Activated CD4-positive, alpha-beta memory T cell treated with anti-CD3 and anti-CD28 coated beads, Interleukin-2, amount 10 ng/mL, durations not matched to agents 7 days and 5 days (primary cell): ENCODE results near the gene PRKCA. TPM values are rescaled to one million over a fixed set of nuclear protein-coding genes. Genes with fewer than 3 reads are reported as not detected.

ENCODE experiments used
- CTCF ChIA-PET: fragments of 350-600 bp; sonication (Branson Sonifier 250); formaldehyde crosslinking; loops from one replicate; lab custom pipeline; 2021; ENCODE audit warnings: antibody characterized with exemption, inconsistent platforms; lab: Charles Lee
- POLR2A ChIA-PET: fragments of 350-600 bp; sonication (Branson Sonifier 250); formaldehyde crosslinking; loops from one replicate; lab custom pipeline; 2021; ENCODE audit warnings: antibody characterized with exemption; lab: Charles Lee
- DNase-seq: peaks from one replicate; pipeline ENCODE4 v3.0.0-alpha.2; 2020
- H3K27ac Mint-ChIP-seq: one replicate; pipeline ENCODE4 v1.8.0; 2021; ENCODE audit warnings: mild to moderate bottlenecking, mixed read lengths
- H3K27me3 Mint-ChIP-seq: one replicate; pipeline ENCODE4 v1.8.0; 2021; ENCODE audit warnings: mixed read lengths
- H3K36me3 Mint-ChIP-seq: one replicate; pipeline ENCODE4 v1.8.0; 2021; ENCODE audit warnings: low read depth, mixed read lengths
- H3K4me1 Mint-ChIP-seq: one replicate; pipeline ENCODE4 v1.8.0; 2021; ENCODE audit warnings: mixed read lengths
- H3K4me3 Mint-ChIP-seq: one replicate; pipeline ENCODE4 v1.8.0; 2021; ENCODE audit warnings: mild to moderate bottlenecking, mixed read lengths
- H3K9me3 Mint-ChIP-seq: one replicate; pipeline ENCODE4 v1.8.0; 2021; ENCODE audit warnings: mixed read lengths
- total RNA-seq, 2 experiments: library from RNA; stranded (reverse); gene quantifications; one replicate each; pipeline ENCODE4 v1.2.3, GENCODE V29; 2021

Gene PRKCA
- total RNA-seq, 2 experiments from 2014 or later, result 57.6 to 61.3 TPM

DNA sequence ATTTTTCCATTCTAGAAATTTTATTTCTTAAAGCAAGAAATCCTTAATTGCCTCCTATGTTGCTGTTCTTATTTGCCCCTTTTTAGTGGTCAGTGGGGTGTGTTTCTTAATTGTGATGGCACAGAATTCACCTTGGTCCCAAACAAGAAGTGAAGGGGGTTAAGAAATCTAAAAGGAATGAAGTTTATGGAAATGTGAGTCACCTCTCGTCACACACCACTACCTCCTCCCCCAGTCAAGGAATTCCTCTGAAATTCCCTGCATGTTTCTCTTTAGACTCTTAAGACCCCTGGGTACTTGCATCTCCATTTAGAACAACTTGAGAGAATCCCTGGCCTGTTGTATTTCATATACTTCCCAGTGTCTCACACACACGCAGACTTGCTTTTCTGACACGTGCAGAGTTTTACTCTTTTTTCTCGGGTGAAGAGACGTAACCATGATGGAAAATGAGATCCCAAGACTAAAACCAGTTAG, 247.4 kb downstream of the PRKCA start:
- Mint-ChIP-seq H3K36me3 (peaks cover 48% of the 10 kb centered on the region), H3K27me3 (no peaks in the 10 kb centered on the region), H3K27ac (peak overlapping the region; percentile 51), H3K4me1 (peaks cover 58% of the 10 kb centered on the region), H3K9me3 (peaks cover 3% of the 10 kb centered on the region), H3K4me3 (no peak overlapping the region)
- ChIA-PET CTCF (interaction anchor here (2.6 kb wide), 1 partner anchor 17 kb away, joined by 9 read pairs; no protein-coding TSS in a partner anchor), POLR2A (interaction anchor here (0.9 kb wide), 1 partner anchor 11 kb away, joined by 3 read pairs; no protein-coding TSS in a partner anchor)
- DNase-seq, result no peak

DNA sequence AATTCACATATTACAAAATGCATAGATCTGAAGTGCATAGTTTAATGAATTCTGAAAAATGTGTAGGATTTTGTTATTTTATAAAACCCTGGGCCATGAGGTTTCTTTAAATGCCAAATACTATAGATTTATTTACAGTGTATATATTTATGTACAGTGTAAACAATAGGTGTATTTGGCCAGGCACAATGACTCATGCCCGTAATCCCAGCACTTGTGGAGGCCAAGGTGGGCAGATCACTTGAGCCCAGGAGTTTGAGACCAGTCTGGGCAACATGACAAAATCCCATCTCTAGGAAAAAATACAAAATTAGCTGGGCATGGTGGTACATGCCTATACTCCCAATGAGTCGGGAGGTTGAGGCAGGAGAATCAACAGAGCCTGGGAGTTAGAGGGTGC, 249.4 kb downstream of the PRKCA start:
- no peak for DNase-seq
- H3K27ac Mint-ChIP-seq, result no peak overlapping the region
- H3K9me3 Mint-ChIP-seq, result no peaks in the 10 kb centered on the region
- peaks cover 37% of the 10 kb centered on the region for H3K36me3 Mint-ChIP-seq
- ChIA-PET POLR2A (no interaction called here), CTCF (no interaction called here)
- H3K27me3 Mint-ChIP-seq, result no peaks in the 10 kb centered on the region
- H3K4me3 Mint-ChIP-seq, result no peak overlapping the region
- peaks cover 43% of the 10 kb centered on the region for H3K4me1 Mint-ChIP-seq

GRCh38 chr17:66552371-66552770, 250.0 kb downstream of the PRKCA start:
- ChIA-PET POLR2A (no interaction called here), CTCF (no interaction called here)
- H3K27me3 Mint-ChIP-seq, result no peaks in the 10 kb centered on the region

GRCh38 chr17:66555605-66556004, 253.2 kb downstream of the PRKCA start:
- Mint-ChIP-seq H3K4me1 (peaks cover 6% of the 10 kb centered on the region), H3K9me3 (no peaks in the 10 kb centered on the region), H3K27me3 (no peaks in the 10 kb centered on the region), H3K4me3 (no peak overlapping the region), H3K27ac (no peak overlapping the region), H3K36me3 (peaks cover 22% of the 10 kb centered on the region)
- DNase-seq, result no peak
- CTCF ChIA-PET, result interaction anchor here (1.0 kb wide), 1 partner anchor 11 kb away, joined by 5 read pairs; no protein-coding TSS in a partner anchor
- POLR2A ChIA-PET, result no interaction called here

More at GRCh38 chr17:66552371-66552770, 250.0 kb downstream of the PRKCA start:
- Mint-ChIP-seq H3K4me1 (peaks cover 38% of the 10 kb centered on the region), H3K9me3 (no peaks in the 10 kb centered on the region), H3K27ac (no peak overlapping the region), H3K4me3 (no peak overlapping the region), H3K36me3 (peaks cover 35% of the 10 kb centered on the region)
- DNase-seq, result no peak

DNA sequence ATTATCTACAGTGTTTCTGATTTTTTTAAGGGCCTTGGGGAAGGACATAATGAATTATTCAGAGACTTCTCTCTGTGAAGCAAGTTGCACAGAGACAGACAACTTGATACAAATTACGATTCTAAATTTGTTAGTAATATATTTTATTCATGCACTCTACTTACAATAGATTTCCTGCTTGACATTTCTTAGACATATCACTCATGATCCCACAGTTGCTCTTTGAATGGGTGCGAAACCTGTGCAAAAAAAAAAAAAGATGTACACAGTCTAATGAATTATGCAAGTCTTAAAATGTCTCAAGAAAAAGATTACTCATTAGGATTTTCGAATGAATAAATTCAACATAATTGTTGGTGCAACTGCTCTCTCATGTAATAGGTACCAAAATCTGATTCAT, 254.8 kb downstream of the PRKCA start:
- Mint-ChIP-seq H3K27ac (no peak overlapping the region), H3K9me3 (no peaks in the 10 kb centered on the region), H3K4me3 (no peak overlapping the region), H3K27me3 (no peaks in the 10 kb centered on the region), H3K4me1 (peaks cover 1% of the 10 kb centered on the region), H3K36me3 (peaks cover 27% of the 10 kb centered on the region)
- no peak for DNase-seq
- CTCF ChIA-PET, result interaction anchor here (1.2 to 1.4 kb wide), 2 partner anchors 10 to 11 kb away, joined by 3 to 5 read pairs; no protein-coding TSS in a partner anchor
- POLR2A ChIA-PET, result no interaction called here

GRCh38 chr17:66557886-66558285, 255.5 kb downstream of the PRKCA start:
- H3K27me3 Mint-ChIP-seq, result no peaks in the 10 kb centered on the region
- no peaks in the 10 kb centered on the region for H3K9me3 Mint-ChIP-seq
- ChIA-PET CTCF (interaction anchor here (1.2 to 1.4 kb wide), 2 partner anchors 9 to 11 kb away, joined by 3 to 5 read pairs; no protein-coding TSS in a partner anchor), POLR2A (no interaction called here)
- H3K4me3 Mint-ChIP-seq, result no peak overlapping the region
- H3K4me1 Mint-ChIP-seq, result peaks cover 1% of the 10 kb centered on the region
- H3K36me3 Mint-ChIP-seq, result peaks cover 25% of the 10 kb centered on the region
- no peak for DNase-seq
- H3K27ac Mint-ChIP-seq, result no peak overlapping the region

DNA sequence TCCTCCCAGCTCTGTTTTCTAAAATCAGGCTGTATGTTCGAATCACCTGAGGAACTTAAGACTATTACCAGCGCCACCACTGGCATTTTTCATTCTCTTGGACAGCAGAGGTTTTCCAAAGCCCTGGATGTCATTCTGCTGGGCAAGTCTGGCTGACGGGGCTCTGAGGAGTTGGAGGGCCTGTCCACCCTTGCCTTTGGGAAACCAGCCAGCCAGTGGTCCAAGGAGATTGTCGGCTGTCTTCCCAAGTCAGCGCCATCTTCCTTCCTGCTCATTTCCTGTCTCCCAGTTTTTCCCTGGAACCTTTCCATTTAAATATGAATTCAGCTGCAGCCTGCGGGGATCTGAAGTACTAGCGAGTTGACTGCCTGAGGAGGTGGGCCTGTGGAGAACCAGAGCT, 258.3 kb downstream of the PRKCA start:
- CTCF ChIA-PET, result no interaction called here
- Mint-ChIP-seq H3K9me3 (no peaks in the 10 kb centered on the region), H3K27me3 (no peaks in the 10 kb centered on the region), H3K27ac (no peak overlapping the region), H3K4me3 (no peak overlapping the region), H3K4me1 (peaks cover 7% of the 10 kb centered on the region), H3K36me3 (peaks cover 15% of the 10 kb centered on the region)
- no peak for DNase-seq
- POLR2A ChIA-PET, result interaction anchor here (0.6 kb wide), 1 partner anchor 288 kb away, joined by 3 read pairs; no protein-coding TSS in a partner anchor

GRCh38 chr17:66562119-66562518, 259.7 kb downstream of the PRKCA start:
- Mint-ChIP-seq H3K9me3 (no peaks in the 10 kb centered on the region), H3K4me1 (peaks cover 13% of the 10 kb centered on the region), H3K36me3 (peaks cover 15% of the 10 kb centered on the region), H3K27ac (no peak overlapping the region), H3K27me3 (no peaks in the 10 kb centered on the region), H3K4me3 (no peak overlapping the region)
- DNase-seq, result no peak
- POLR2A ChIA-PET, result no interaction called here
- CTCF ChIA-PET, result interaction anchor here (0.6 kb wide), 1 partner anchor 8 kb away, joined by 3 read pairs; no protein-coding TSS in a partner anchor

- Mint-ChIP-seq H3K4me1 (peaks cover 20% of the 10 kb centered on the region), H3K4me3 (no peak overlapping the region), H3K27me3 (no peaks in the 10 kb centered on the region), H3K9me3 (no peaks in the 10 kb centered on the region), H3K27ac (no peak overlapping the region), H3K36me3 (peaks cover 27% of the 10 kb centered on the region)
- no peak for DNase-seq
- ChIA-PET CTCF (interaction anchor here (1.3 kb wide), 1 partner anchor 56 kb away, joined by 3 read pairs; no protein-coding TSS in a partner anchor), POLR2A (no interaction called here)
Observed at GRCh38 chr17:66564992-66565465, 262.6 kb downstream of the PRKCA start.

DNA sequence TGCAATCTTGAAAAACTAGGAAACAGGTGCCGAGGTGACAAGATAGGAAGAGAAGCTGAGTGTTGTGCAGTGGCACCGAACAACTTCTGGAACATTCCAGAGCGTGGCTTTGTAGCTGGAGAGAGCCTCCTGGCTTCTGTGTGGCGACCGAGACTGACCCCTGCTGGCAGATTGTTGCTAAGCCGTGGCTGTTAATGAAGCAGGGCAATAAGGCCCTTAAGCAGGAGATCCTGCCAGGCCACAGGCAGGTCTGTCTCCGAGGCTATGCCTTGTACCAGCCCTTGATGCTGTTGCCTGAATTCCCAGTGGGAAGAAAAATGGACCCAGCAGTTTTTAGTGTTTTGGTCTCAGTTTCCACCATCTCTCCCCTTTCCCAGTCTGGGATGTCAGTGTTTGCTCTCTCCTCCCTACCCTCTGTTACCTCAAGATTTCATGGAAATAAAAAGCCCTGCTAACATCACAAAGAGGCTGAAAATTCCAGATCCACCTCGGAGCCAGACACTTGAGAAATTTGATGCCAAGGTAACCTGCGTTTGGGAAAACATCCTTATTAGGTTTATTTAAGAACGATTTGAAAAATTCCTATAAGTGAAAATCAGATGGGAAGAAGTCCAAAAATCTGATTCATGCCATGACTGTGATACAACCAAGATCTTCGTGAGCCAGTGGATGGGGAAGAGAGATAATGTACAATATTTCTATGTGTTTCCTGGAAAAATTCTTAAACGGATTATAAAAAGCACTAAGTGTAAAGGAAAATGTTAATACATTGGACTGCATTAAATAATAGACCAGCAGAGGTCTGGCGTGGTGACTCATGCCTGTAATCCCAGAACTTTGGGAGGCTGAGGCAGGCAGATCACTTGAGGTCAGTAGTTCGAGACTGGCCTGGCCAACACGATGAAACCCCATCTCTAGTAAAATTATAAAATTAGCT, 265.1 kb downstream of the PRKCA start:
- Mint-ChIP-seq H3K27ac (no peak overlapping the region), H3K4me3 (no peak overlapping the region), H3K36me3 (peaks cover 23% of the 10 kb centered on the region), H3K27me3 (no peaks in the 10 kb centered on the region), H3K9me3 (no peaks in the 10 kb centered on the region), H3K4me1 (peaks cover 20% of the 10 kb centered on the region)
- POLR2A ChIA-PET, result interaction anchor here (0.7 to 1.8 kb wide), 2 partner anchors 19 to 312 kb away, joined by 4 to 8 read pairs; no protein-coding TSS in a partner anchor
- DNase-seq, result peak; percentile 83
- CTCF ChIA-PET, result interaction anchor here (0.6 to 2.0 kb wide), 46 partner anchors 8 to 401 kb away, joined by 3 to 14 read pairs (median 4); no protein-coding TSS in a partner anchor

- H3K9me3 Mint-ChIP-seq, result no peaks in the 10 kb centered on the region
- no peaks in the 10 kb centered on the region for H3K27me3 Mint-ChIP-seq
- peaks cover 17% of the 10 kb centered on the region for H3K36me3 Mint-ChIP-seq
- no peak overlapping the region for H3K4me3 Mint-ChIP-seq
- DNase-seq, result no peak
- POLR2A ChIA-PET, result no interaction called here
- H3K27ac Mint-ChIP-seq, result no peak overlapping the region
- peaks cover 15% of the 10 kb centered on the region for H3K4me1 Mint-ChIP-seq
- CTCF ChIA-PET, result interaction anchor here (0.6 to 1.4 kb wide), 2 partner anchors 369 to 1144 kb away, joined by 3 read pairs; no protein-coding TSS in a partner anchor
Observed at GRCh38 chr17:66569572-66569971, 267.2 kb downstream of the PRKCA start.

DNA sequence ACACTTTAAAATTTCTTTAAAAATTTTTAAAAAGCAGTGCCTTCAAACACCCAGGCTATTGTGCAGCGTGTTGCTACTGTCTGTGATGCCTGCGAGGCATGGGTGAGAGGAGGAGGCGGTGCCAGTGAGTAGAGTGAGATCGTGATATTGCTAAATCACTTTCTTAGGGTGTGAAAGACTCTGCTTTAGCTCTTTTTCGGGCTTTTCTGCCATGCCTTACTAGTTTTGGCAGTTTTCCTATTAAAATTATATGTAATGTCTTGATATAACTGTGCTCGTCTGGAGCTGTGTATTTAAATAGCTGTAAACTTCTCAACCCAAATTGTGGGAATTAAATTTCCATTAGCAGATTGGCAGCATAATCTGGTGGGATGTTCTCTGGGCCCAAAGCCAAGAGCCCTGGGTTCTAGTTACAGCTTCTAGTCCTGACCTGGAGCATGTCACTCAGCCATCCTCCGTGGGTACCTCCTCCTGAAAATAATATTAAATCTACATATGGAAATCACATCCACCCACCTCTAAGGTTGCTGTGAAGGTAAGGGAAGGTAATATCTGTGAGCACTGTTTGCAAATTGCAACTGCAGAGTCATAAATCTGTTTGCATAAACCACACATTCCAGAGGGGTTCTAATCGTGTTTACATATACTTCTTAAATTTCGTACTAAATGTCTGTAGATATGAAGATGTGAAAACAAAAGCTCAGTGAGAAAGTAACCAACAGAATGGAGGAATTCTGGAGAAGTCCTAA, 268.2 kb downstream of the PRKCA start:
- no peak for DNase-seq
- H3K36me3 Mint-ChIP-seq, result peaks cover 17% of the 10 kb centered on the region
- no peak overlapping the region for H3K4me3 Mint-ChIP-seq
- ChIA-PET CTCF (interaction anchor here (1.4 kb wide), 1 partner anchor 370 kb away, joined by 3 read pairs; no protein-coding TSS in a partner anchor), POLR2A (interaction anchor here (0.6 kb wide), 1 partner anchor 858 kb away, joined by 3 read pairs; no protein-coding TSS in a partner anchor)
- H3K27ac Mint-ChIP-seq, result no peak overlapping the region
- H3K4me1 Mint-ChIP-seq, result peaks cover 15% of the 10 kb centered on the region
- no peaks in the 10 kb centered on the region for H3K9me3 Mint-ChIP-seq
- no peaks in the 10 kb centered on the region for H3K27me3 Mint-ChIP-seq
